GM18951 (cell line): ENCODE data around the gene RNF130.
"Not testable (repeated sequence)": the region's sequence is repeated elsewhere in the genome, so short reads cannot be mapped to it uniquely, and the experiment has no call there.

Source experiments
- POLR2A ChIP-seq: IDR thresholded peaks from 4 replicates; pipeline ENCODE4 v1.6.1; 2011; ENCODE audit warnings: mild to moderate bottlenecking; ENCODE audit not compliant: insufficient read length, insufficient read depth; ENCODE audit errors: extremely low read depth
- in situ Hi-C: fragments of 300-500 bp; cut with MboI; formaldehyde crosslinking; loops from one replicate; pipeline ENCODE4 v1.12.0; 2022; ENCODE audit warnings: low sequenced_read_pairs, mixed read lengths, inconsistent platforms; ENCODE audit not compliant: unreplicated experiment

The RNF130 gene

GRCh38 chr5:179959641-179960040 lies 111.9 kb downstream of the RNF130 start:
- TF ChIP-seq POLR2A = no peak
- in situ Hi-C loops = no loop called here

GRCh38 chr5:179959118-179959517 lies 112.4 kb downstream of the RNF130 start:
- in situ Hi-C loops = not testable (repeated sequence)

GRCh38 chr5:179955630-179956029 lies 115.9 kb downstream of the RNF130 start:
- in situ Hi-C loops = no loop called here
- no peak for TF ChIP-seq POLR2A

- no peak for TF ChIP-seq POLR2A
- in situ Hi-C loops = no loop called here
Measured at GRCh38 chr5:179955062-179955461, 116.5 kb downstream of the RNF130 start.

GRCh38 chr5:179954434-179954833 lies 117.1 kb downstream of the RNF130 start:
- in situ Hi-C loops = no loop called here
- no peak for TF ChIP-seq POLR2A

- in situ Hi-C loops = no loop called here
- no peak for TF ChIP-seq POLR2A
Measured at GRCh38 chr5:179953987-179954386, 117.6 kb downstream of the RNF130 start.

- in situ Hi-C loops = no loop called here
- no peak for TF ChIP-seq POLR2A
Measured at GRCh38 chr5:179936976-179937681, 134.4 kb downstream of the RNF130 start.

GRCh38 chr5:179930788-179931473 lies 140.6 kb downstream of the RNF130 start:
- in situ Hi-C loops = no loop called here
- no peak for TF ChIP-seq POLR2A

GRCh38 chr5:179927824-179928223 lies 143.7 kb downstream of the RNF130 start:
- no peak for TF ChIP-seq POLR2A
- in situ Hi-C loops = no loop called here

GRCh38 chr5:179926657-179927056 lies 144.9 kb downstream of the RNF130 start:
- TF ChIP-seq POLR2A = no peak
- in situ Hi-C loops = no loop called here

GRCh38 chr5:179923436-179923835 lies 148.1 kb downstream of the RNF130 start:
- in situ Hi-C loops = no loop called here
- TF ChIP-seq POLR2A = no peak

- in situ Hi-C loops = no loop called here
- no peak for TF ChIP-seq POLR2A
Measured at GRCh38 chr5:179920175-179920574, 151.4 kb downstream of the RNF130 start.

- in situ Hi-C loops = no loop called here
Measured at GRCh38 chr5:179919487-179920060, 152.0 kb downstream of the RNF130 start.

More at GRCh38 chr5:179919487-179920060, 152.0 kb downstream of the RNF130 start:
- TF ChIP-seq POLR2A = no peak
